GM12892 (cell line): ENCODE results near the gene NIT2.

ENCODE experiments used
- POLR2A ChIP-seq: IDR thresholded peaks from 2 replicates; pipeline ENCODE4 v1.6.1; 2011; ENCODE audit warnings: low read depth, low read length, control low read depth
- POLR2AphosphoS5 ChIP-seq: IDR thresholded peaks from 2 replicates; pipeline ENCODE4 v1.6.1; 2011; ENCODE audit warnings: low read depth, low read length, control low read depth
- TAF1 ChIP-seq: IDR thresholded peaks from 2 replicates; pipeline ENCODE4 v1.6.1; 2011; ENCODE audit warnings: low read depth, mild to moderate bottlenecking, control low read depth, low read length, borderline replicate concordance

DNA sequence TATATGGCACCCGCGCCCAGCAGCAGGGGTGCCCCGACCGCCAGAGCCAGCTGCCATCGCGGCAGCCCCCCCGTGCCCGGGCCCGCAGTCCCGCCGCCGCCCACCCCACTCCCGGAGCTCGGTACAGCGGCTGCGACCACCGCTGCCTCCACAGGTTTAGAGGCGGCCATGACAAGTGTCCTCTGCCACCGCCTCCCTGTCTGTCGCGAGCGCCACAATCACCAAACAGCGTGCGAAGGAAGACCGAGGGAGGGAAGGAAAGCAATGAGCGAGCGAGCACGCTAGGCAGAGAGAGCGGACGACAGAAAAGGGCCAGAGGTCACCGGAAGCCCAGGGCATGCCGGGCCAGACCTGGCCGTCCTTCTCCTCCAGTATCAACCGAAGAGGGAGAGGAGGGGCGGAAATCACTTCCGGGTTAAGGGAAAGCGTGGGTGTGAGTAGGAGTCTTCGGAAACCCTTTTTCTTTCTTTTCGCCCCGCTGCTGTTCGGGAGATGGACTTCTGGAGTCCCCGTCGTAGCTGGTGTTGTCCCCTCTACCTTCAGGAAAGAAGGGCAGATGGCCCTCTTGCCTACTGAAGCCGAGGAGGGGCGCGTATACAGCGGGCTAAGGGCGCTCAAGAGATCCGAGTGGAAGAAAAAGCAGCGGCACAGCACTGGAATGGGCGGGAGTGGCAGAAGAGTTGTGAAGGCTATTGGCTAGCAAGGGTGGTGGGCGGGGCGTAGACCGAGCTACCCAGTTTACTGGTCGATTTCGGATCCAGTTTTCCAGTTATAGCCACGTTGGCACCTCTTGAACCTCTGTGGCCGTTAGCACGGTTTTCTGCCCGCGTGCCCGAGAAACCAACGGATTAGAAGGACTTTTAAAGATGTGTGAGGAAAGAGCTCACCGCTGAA is 66.5 kb downstream of the NIT2 start, which contains the start of the genes LNP1 and TOMM70:
- peak; percentile 87 for TF ChIP-seq POLR2A
- peak; percentile 90 for TF ChIP-seq POLR2AphosphoS5
- peak; percentile 18; the same call in 1 of the 2 replicates for TF ChIP-seq TAF1
